GM19455 (cell line): ENCODE data around the gene ZNF480.
"Not testable (repeated sequence)": the region's sequence is repeated elsewhere in the genome, so short reads cannot be mapped to it uniquely, and the experiment has no call there.

ENCODE experiments used
- ATAC-seq: cut with Tn5 transposase; IDR thresholded peaks from one replicate; pipeline ENCODE4 v1.9.1; 2021; ENCODE audit not compliant: unreplicated experiment

The ZNF480 gene

GRCh38 chr19:52336791-52337381 lies 39.9 kb downstream of the ZNF480 start:
- ATAC-seq = no peak

GRCh38 chr19:52339022-52339421 lies 42.1 kb downstream of the ZNF480 start:
- not testable (repeated sequence) for ATAC-seq

GRCh38 chr19:52343548-52343947 lies 46.6 kb downstream of the ZNF480 start:
- ATAC-seq = no peak

- ATAC-seq = no peak
These were observed 48.2 kb downstream of the ZNF480 start for GRCh38 chr19:52345162-52345561.

GRCh38 chr19:52351512-52351911 lies 54.5 kb downstream of the ZNF480 start:
- ATAC-seq = no peak

- ATAC-seq = no peak
These were observed 69.5 kb downstream of the ZNF480 start for GRCh38 chr19:52366414-52366824.

GRCh38 chr19:52369559-52370340 lies 72.8 kb downstream of the ZNF480 start, which contains the start of gene ZNF880:
Gene ZNF880, plus strand, starts transcription at chr19:52369923. Its CDS starts 43 bp downstream, at chr19:52369966.
- ATAC-seq = no peak

GRCh38 chr19:52370341-52370710 lies 73.4 kb downstream of the ZNF480 start:
- ATAC-seq = no peak
